ENCODE results near the gene CARD9.

GRCh38 chr9:136317695-136318094 is 55.8 kb downstream of the CARD9 start:
- TF ChIP-seq CTCF (conservative IDR thresholded peaks at IDR 0.05): no peak
- TF ChIP-seq EZH2 (IDR thresholded peaks at IDR 0.05; ENCODE audit: low read depth): no peak

Data from PC-9 (cell line).